Measurements from ENCODE around the gene SEMA3E. TPM values are rescaled to one million over a fixed set of nuclear protein-coding genes. Genes with fewer than 3 reads are reported as not detected.
"Not testable (repeated sequence)": the region's sequence is repeated elsewhere in the genome, so short reads cannot be mapped to it uniquely, and the experiment has no call there.

The SEMA3E gene
- total RNA-seq, 1 experiment from 2014 or later, result not detected

- DNase-seq, result no peak
- Histone ChIP-seq H3K27ac (ENCODE audit: low read length) (no peak overlapping the region), H3K9ac (ENCODE audit: low read length) (no peak overlapping the region), H3K27me3 (ENCODE audit: low read length) (no peaks in the 10 kb centered on the region), H3K79me2 (ENCODE audit: low read length) (no peaks in the 10 kb centered on the region), H3K9me3 (ENCODE audit: low read length) (peaks cover 4% of the 10 kb centered on the region; the same call in 1 of the 2 replicates), H3K9me2 (replicated peaks; ENCODE audit: insufficient read depth, low read length) (no peaks in the 10 kb centered on the region), H3K4me3 (ENCODE audit: low read length) (no peak overlapping the region), H3K4me2 (ENCODE audit: low read depth, low read length, poor library complexity, severe bottlenecking) (no peak overlapping the region), H2AFZ (ENCODE audit: low read length) (no peak overlapping the region), H3K36me3 (ENCODE audit: insufficient read depth, low read length) (no peaks in the 10 kb centered on the region), H4K20me1 (ENCODE audit: insufficient read depth, low read depth, low read length) (no peaks in the 10 kb centered on the region), H3K4me1 (ENCODE audit: low read length) (no peaks in the 10 kb centered on the region)
Measured at GRCh38 chr7:83469076-83469475, 179.9 kb downstream of the SEMA3E start.

- H2AFZ ChIP-seq (ENCODE audit: low read length), result no peak overlapping the region
- no peaks in the 10 kb centered on the region for H3K79me2 ChIP-seq (ENCODE audit: low read length)
- H3K27me3 ChIP-seq (ENCODE audit: low read length), result no peaks in the 10 kb centered on the region
- no peak overlapping the region for H3K4me2 ChIP-seq (ENCODE audit: low read depth, low read length, poor library complexity, severe bottlenecking)
- no peak overlapping the region for H3K9ac ChIP-seq (ENCODE audit: low read length)
- H3K9me3 ChIP-seq (ENCODE audit: low read length), result peaks cover 4% of the 10 kb centered on the region; the same call in 1 of the 2 replicates
- no peak overlapping the region for H3K4me3 ChIP-seq (ENCODE audit: low read length)
- H3K4me1 ChIP-seq (ENCODE audit: low read length), result no peaks in the 10 kb centered on the region
- H3K27ac ChIP-seq (ENCODE audit: low read length), result no peak overlapping the region
- no peaks in the 10 kb centered on the region for H3K36me3 ChIP-seq (ENCODE audit: insufficient read depth, low read length)
- DNase-seq, result no peak
- H4K20me1 ChIP-seq (ENCODE audit: insufficient read depth, low read depth, low read length), result no peaks in the 10 kb centered on the region
- no peaks in the 10 kb centered on the region for H3K9me2 ChIP-seq (replicated peaks; ENCODE audit: insufficient read depth, low read length)
Measured at GRCh38 chr7:83468251-83468739, 180.6 kb downstream of the SEMA3E start.

GRCh38 chr7:83467493-83467892 lies 181.4 kb downstream of the SEMA3E start:
- Histone ChIP-seq H3K4me2 (ENCODE audit: low read depth, low read length, poor library complexity, severe bottlenecking) (no peak overlapping the region), H2AFZ (ENCODE audit: low read length) (no peak overlapping the region), H3K9me2 (replicated peaks; ENCODE audit: insufficient read depth, low read length) (no peaks in the 10 kb centered on the region), H3K79me2 (ENCODE audit: low read length) (no peaks in the 10 kb centered on the region), H4K20me1 (ENCODE audit: insufficient read depth, low read depth, low read length) (no peaks in the 10 kb centered on the region), H3K9ac (ENCODE audit: low read length) (no peak overlapping the region), H3K4me3 (ENCODE audit: low read length) (no peak overlapping the region), H3K27me3 (ENCODE audit: low read length) (no peaks in the 10 kb centered on the region), H3K9me3 (ENCODE audit: low read length) (peaks cover 4% of the 10 kb centered on the region; the same call in 1 of the 2 replicates), H3K36me3 (ENCODE audit: insufficient read depth, low read length) (no peaks in the 10 kb centered on the region), H3K27ac (ENCODE audit: low read length) (no peak overlapping the region), H3K4me1 (ENCODE audit: low read length) (no peaks in the 10 kb centered on the region)
- no peak for DNase-seq

- Histone ChIP-seq H3K9me3 (ENCODE audit: low read length) (peaks cover 4% of the 10 kb centered on the region; the same call in 1 of the 2 replicates), H3K36me3 (ENCODE audit: insufficient read depth, low read length) (no peaks in the 10 kb centered on the region), H3K27ac (ENCODE audit: low read length) (no peak overlapping the region), H3K9ac (ENCODE audit: low read length) (no peak overlapping the region), H3K9me2 (replicated peaks; ENCODE audit: insufficient read depth, low read length) (no peaks in the 10 kb centered on the region), H3K27me3 (ENCODE audit: low read length) (no peaks in the 10 kb centered on the region), H3K4me1 (ENCODE audit: low read length) (no peaks in the 10 kb centered on the region), H4K20me1 (ENCODE audit: insufficient read depth, low read depth, low read length) (no peaks in the 10 kb centered on the region), H2AFZ (ENCODE audit: low read length) (no peak overlapping the region), H3K4me2 (ENCODE audit: low read depth, low read length, poor library complexity, severe bottlenecking) (no peak overlapping the region), H3K4me3 (ENCODE audit: low read length) (no peak overlapping the region), H3K79me2 (ENCODE audit: low read length) (no peaks in the 10 kb centered on the region)
- no peak for DNase-seq
Measured at GRCh38 chr7:83466956-83467355, 182.0 kb downstream of the SEMA3E start.

- Histone ChIP-seq H4K20me1 (ENCODE audit: insufficient read depth, low read depth, low read length) (no peaks in the 10 kb centered on the region), H3K27me3 (ENCODE audit: low read length) (no peaks in the 10 kb centered on the region), H3K79me2 (ENCODE audit: low read length) (no peaks in the 10 kb centered on the region), H3K27ac (ENCODE audit: low read length) (no peak overlapping the region), H3K4me1 (ENCODE audit: low read length) (no peaks in the 10 kb centered on the region), H3K4me2 (ENCODE audit: low read depth, low read length, poor library complexity, severe bottlenecking) (no peak overlapping the region), H3K9me2 (replicated peaks; ENCODE audit: insufficient read depth, low read length) (no peaks in the 10 kb centered on the region), H3K9ac (ENCODE audit: low read length) (no peak overlapping the region), H2AFZ (ENCODE audit: low read length) (no peak overlapping the region), H3K9me3 (ENCODE audit: low read length) (peaks cover 4% of the 10 kb centered on the region; the same call in 1 of the 2 replicates), H3K36me3 (ENCODE audit: insufficient read depth, low read length) (no peaks in the 10 kb centered on the region), H3K4me3 (ENCODE audit: low read length) (no peak overlapping the region)
- no peak for DNase-seq
Measured at GRCh38 chr7:83466187-83466923, 182.6 kb downstream of the SEMA3E start.

GRCh38 chr7:83465643-83466042 lies 183.3 kb downstream of the SEMA3E start:
- H3K9me2 ChIP-seq (replicated peaks; ENCODE audit: insufficient read depth, low read length), result no peaks in the 10 kb centered on the region
- H3K27ac ChIP-seq (ENCODE audit: low read length), result no peak overlapping the region
- no peak for DNase-seq
- H3K9me3 ChIP-seq (ENCODE audit: low read length), result peaks cover 4% of the 10 kb centered on the region; the same call in 1 of the 2 replicates
- H2AFZ ChIP-seq (ENCODE audit: low read length), result no peak overlapping the region
- H3K4me1 ChIP-seq (ENCODE audit: low read length), result no peaks in the 10 kb centered on the region
- no peak overlapping the region for H3K4me2 ChIP-seq (ENCODE audit: low read depth, low read length, poor library complexity, severe bottlenecking)
- no peaks in the 10 kb centered on the region for H3K27me3 ChIP-seq (ENCODE audit: low read length)
- no peak overlapping the region for H3K4me3 ChIP-seq (ENCODE audit: low read length)
- no peaks in the 10 kb centered on the region for H4K20me1 ChIP-seq (ENCODE audit: insufficient read depth, low read depth, low read length)
- no peak overlapping the region for H3K9ac ChIP-seq (ENCODE audit: low read length)
- no peaks in the 10 kb centered on the region for H3K79me2 ChIP-seq (ENCODE audit: low read length)
- H3K36me3 ChIP-seq (ENCODE audit: insufficient read depth, low read length), result no peaks in the 10 kb centered on the region

GRCh38 chr7:83461820-83462219 lies 187.1 kb downstream of the SEMA3E start:
- H3K9me3 ChIP-seq (ENCODE audit: low read length); H4K20me1 ChIP-seq (ENCODE audit: insufficient read depth, low read depth, low read length); H3K79me2 ChIP-seq (ENCODE audit: low read length); DNase-seq; H3K4me3 ChIP-seq (ENCODE audit: low read length); H3K4me1 ChIP-seq (ENCODE audit: low read length); H3K27me3 ChIP-seq (ENCODE audit: low read length); H3K9me2 ChIP-seq (replicated peaks; ENCODE audit: insufficient read depth, low read length); H3K27ac ChIP-seq (ENCODE audit: low read length); H3K9ac ChIP-seq (ENCODE audit: low read length); H3K4me2 ChIP-seq (ENCODE audit: low read depth, low read length, poor library complexity, severe bottlenecking); H3K36me3 ChIP-seq (ENCODE audit: insufficient read depth, low read length); H2AFZ ChIP-seq (ENCODE audit: low read length): not testable (repeated sequence)

- not testable (repeated sequence) for H3K9me3 ChIP-seq (ENCODE audit: low read length); H3K4me2 ChIP-seq (ENCODE audit: low read depth, low read length, poor library complexity, severe bottlenecking); H4K20me1 ChIP-seq (ENCODE audit: insufficient read depth, low read depth, low read length); H3K79me2 ChIP-seq (ENCODE audit: low read length); H3K36me3 ChIP-seq (ENCODE audit: insufficient read depth, low read length); H3K4me3 ChIP-seq (ENCODE audit: low read length); H3K9ac ChIP-seq (ENCODE audit: low read length); H3K27me3 ChIP-seq (ENCODE audit: low read length); H2AFZ ChIP-seq (ENCODE audit: low read length); H3K27ac ChIP-seq (ENCODE audit: low read length); DNase-seq; H3K9me2 ChIP-seq (replicated peaks; ENCODE audit: insufficient read depth, low read length); H3K4me1 ChIP-seq (ENCODE audit: low read length)
Measured at GRCh38 chr7:83459930-83460653, 188.8 kb downstream of the SEMA3E start.

All from Karpas-422 (cell line).